Endothelial cell (in vitro differentiated cells): ENCODE results near the gene SWI5. TPM values are rescaled to one million over a fixed set of nuclear protein-coding genes. Genes with fewer than 3 reads are reported as not detected.

Source experiments
- DNase-seq: peaks from one replicate; pipeline ENCODE4 v3.0.0; 2021; ENCODE audit warnings: low spot score
- H3K27ac Mint-ChIP-seq: one replicate; pipeline ENCODE4 v1.8.0; 2021; ENCODE audit warnings: mixed read lengths, inconsistent platforms; ENCODE audit not compliant: unreplicated experiment
- H3K27me3 Mint-ChIP-seq: one replicate; pipeline ENCODE4 v1.8.0; 2021; ENCODE audit warnings: mild to moderate bottlenecking, moderate library complexity, mixed read lengths, inconsistent platforms; ENCODE audit not compliant: unreplicated experiment
- H3K36me3 Mint-ChIP-seq: one replicate; pipeline ENCODE4 v1.8.0; 2021; ENCODE audit warnings: mild to moderate bottlenecking, low read depth, mixed read lengths, inconsistent platforms; ENCODE audit not compliant: unreplicated experiment
- H3K4me1 Mint-ChIP-seq: one replicate; pipeline ENCODE4 v1.8.0; 2021; ENCODE audit warnings: mild to moderate bottlenecking, mixed read lengths, inconsistent platforms; ENCODE audit not compliant: unreplicated experiment
- H3K4me3 Mint-ChIP-seq: one replicate; pipeline ENCODE4 v1.8.0; 2021; ENCODE audit warnings: mild to moderate bottlenecking, mixed read lengths, inconsistent platforms; ENCODE audit not compliant: unreplicated experiment
- H3K9me3 Mint-ChIP-seq: one replicate; pipeline ENCODE4 v1.8.0; 2021; ENCODE audit warnings: mixed read lengths, inconsistent platforms; ENCODE audit not compliant: unreplicated experiment
- CTCF ChIP-seq: fragments of 200-600 bp; sonication (generic); IDR thresholded peaks from one replicate; pipeline ENCODE4 v1.5.0; 2021; ENCODE audit warnings: antibody characterized with exemption; ENCODE audit not compliant: unreplicated experiment
- total RNA-seq: library from RNA; stranded (reverse); fragmentation: NEBNext Ultra II Directional; extraction: Animal tissue kit (Norgen Biotek cat#: 25700); gene quantifications from one replicate; pipeline ENCODE4 v1.2.1, GENCODE V29; 2021; ENCODE audit not compliant: unreplicated experiment

Gene SWI5
- total RNA-seq, 1 donor from 2014 or later = 26.8 TPM

- Mint-ChIP-seq H3K27ac (no peak overlapping the region), H3K9me3 (no peaks in the 10 kb centered on the region), H3K4me1 (peaks cover 6% of the 10 kb centered on the region)
Observed at GRCh38 chr9:128286440-128286839, 10.4 kb downstream of the SWI5 start.

GRCh38 chr9:128288273-128289004 lies 12.4 kb downstream of the SWI5 start:
- no peak overlapping the region for H3K27ac Mint-ChIP-seq
- no peak overlapping the region for H3K4me3 Mint-ChIP-seq
- no peak for TF ChIP-seq CTCF
- H3K9me3 Mint-ChIP-seq = no peaks in the 10 kb centered on the region
- no peak for DNase-seq
- H3K4me1 Mint-ChIP-seq = peaks cover 3% of the 10 kb centered on the region
- H3K36me3 Mint-ChIP-seq = peaks cover 7% of the 10 kb centered on the region
- no peaks in the 10 kb centered on the region for H3K27me3 Mint-ChIP-seq

More at GRCh38 chr9:128286440-128286839, 10.4 kb downstream of the SWI5 start:
- DNase-seq = no peak
- H3K4me3 Mint-ChIP-seq = no peak overlapping the region
- peaks cover 2% of the 10 kb centered on the region for H3K27me3 Mint-ChIP-seq
- TF ChIP-seq CTCF = no peak
- H3K36me3 Mint-ChIP-seq = peaks cover 9% of the 10 kb centered on the region

- no peak overlapping the region for H3K27ac Mint-ChIP-seq
- H3K27me3 Mint-ChIP-seq = peaks cover 2% of the 10 kb centered on the region
- H3K36me3 Mint-ChIP-seq = peaks cover 3% of the 10 kb centered on the region
- no peak for DNase-seq
- no peaks in the 10 kb centered on the region for H3K9me3 Mint-ChIP-seq
- no peaks in the 10 kb centered on the region for H3K4me1 Mint-ChIP-seq
- no peak for TF ChIP-seq CTCF
- H3K4me3 Mint-ChIP-seq = no peak overlapping the region
Observed at GRCh38 chr9:128292009-128292408, 15.9 kb downstream of the SWI5 start.

GRCh38 chr9:128293091-128293490 lies 17.0 kb downstream of the SWI5 start:
- no peak overlapping the region for H3K27ac Mint-ChIP-seq
- H3K4me3 Mint-ChIP-seq = no peak overlapping the region
- DNase-seq = no peak
- no peaks in the 10 kb centered on the region for H3K4me1 Mint-ChIP-seq
- peaks cover 3% of the 10 kb centered on the region for H3K36me3 Mint-ChIP-seq
- H3K27me3 Mint-ChIP-seq = peaks cover 2% of the 10 kb centered on the region
- no peak for TF ChIP-seq CTCF
- no peaks in the 10 kb centered on the region for H3K9me3 Mint-ChIP-seq

- DNase-seq = no peak
Observed at GRCh38 chr9:128294142-128294541, 18.1 kb downstream of the SWI5 start.

More at GRCh38 chr9:128294142-128294541, 18.1 kb downstream of the SWI5 start:
- Mint-ChIP-seq H3K4me3 (no peak overlapping the region), H3K27ac (peak overlapping the region; percentile 25), H3K36me3 (no peaks in the 10 kb centered on the region), H3K9me3 (no peaks in the 10 kb centered on the region), H3K4me1 (no peaks in the 10 kb centered on the region), H3K27me3 (peaks cover 2% of the 10 kb centered on the region)
- TF ChIP-seq CTCF = no peak
